HEK293T (cell line): ENCODE measurements around the gene CHST12.

ENCODE experiments used
- CTCF ChIA-PET: fragments of 350-600 bp; formaldehyde crosslinking; extraction: SDS; loops from one replicate; lab custom pipeline; 2021; ENCODE audit warnings: antibody characterized with exemption, inconsistent platforms; lab: Yijun Ruan, JAX
- POLR2A ChIA-PET: fragments of 350-600 bp; formaldehyde crosslinking; extraction: SDS; loops from one replicate; lab custom pipeline; 2020; ENCODE audit warnings: antibody characterized with exemption, inconsistent platforms; lab: Yijun Ruan, JAX
- DNase-seq: peaks from one replicate; pipeline ENCODE4 v3.0.0; 2012; ENCODE audit warnings: mixed read lengths; ENCODE audit errors: extremely low spot score
- ARNT ChIP-seq: fragments of 450-650 bp; IDR thresholded peaks from 2 replicates; pipeline ENCODE4 v1.6.1; 2017; ENCODE audit warnings: mild to moderate bottlenecking
- BHLHE40 ChIP-seq: fragments of 450-650 bp; IDR thresholded peaks from 2 replicates; pipeline ENCODE4 v1.6.1; 2016; ENCODE audit warnings: mild to moderate bottlenecking, moderate library complexity, borderline replicate concordance
- CTBP1 ChIP-seq: fragments of 450-650 bp; IDR thresholded peaks from 2 replicates; pipeline ENCODE4 v1.6.1; 2016; ENCODE audit warnings: borderline replicate concordance
- ELF4 ChIP-seq: fragments of 450-650 bp; IDR thresholded peaks from 2 replicates; pipeline ENCODE4 v1.6.1; 2017; ENCODE audit warnings: antibody characterized with exemption
- FOXA1 ChIP-seq: fragments of 450-650 bp; IDR thresholded peaks from 2 replicates; pipeline ENCODE4 v1.6.1; 2016; ENCODE audit warnings: mild to moderate bottlenecking
- FOXK2 ChIP-seq: fragments of 450-650 bp; IDR thresholded peaks from 2 replicates; pipeline ENCODE4 v1.6.1; 2016; ENCODE audit warnings: mild to moderate bottlenecking
- FOXM1 ChIP-seq: fragments of 450-650 bp; IDR thresholded peaks from 2 replicates; pipeline ENCODE4 v1.6.1; 2017; ENCODE audit warnings: mild to moderate bottlenecking, borderline replicate concordance
- HDGF ChIP-seq: fragments of 450-650 bp; IDR thresholded peaks from 2 replicates; pipeline ENCODE4 v1.6.1; 2017; ENCODE audit warnings: antibody characterized with exemption, borderline replicate concordance
- L3MBTL2 ChIP-seq: fragments of 450-650 bp; conservative IDR thresholded peaks from 2 replicates; pipeline ENCODE4 v1.6.1; 2016; ENCODE audit warnings: mild to moderate bottlenecking
- LEF1 ChIP-seq: fragments of 450-650 bp; IDR thresholded peaks from 2 replicates; pipeline ENCODE4 v1.6.1; 2017; ENCODE audit warnings: mild to moderate bottlenecking, borderline replicate concordance
- NFRKB ChIP-seq: fragments of 450-650 bp; IDR thresholded peaks from 2 replicates; pipeline ENCODE4 v1.6.1; 2016; ENCODE audit warnings: mild to moderate bottlenecking, moderate library complexity
- PKNOX1 ChIP-seq: fragments of 450-650 bp; IDR thresholded peaks from 2 replicates; pipeline ENCODE4 v1.6.1; 2016
- SP1 ChIP-seq: fragments of 450-650 bp; IDR thresholded peaks from 2 replicates; pipeline ENCODE4 v1.6.1; 2017
- SUZ12 ChIP-seq: fragments of 450-650 bp; IDR thresholded peaks from 2 replicates; pipeline ENCODE4 v1.6.1; 2016; ENCODE audit warnings: mild to moderate bottlenecking
- TARDBP ChIP-seq: fragments of 450-650 bp; IDR thresholded peaks from 2 replicates; pipeline ENCODE4 v1.6.1; 2016
- ZNF384 ChIP-seq: fragments of 450-650 bp; IDR thresholded peaks from 2 replicates; pipeline ENCODE4 v1.6.1; 2016

CHST12 gene

GRCh38 chr7:2479276-2480069 lies 76.1 kb downstream of the CHST12 start:
- CTCF ChIA-PET, result no interaction called here
- TF ChIP-seq ZNF384, result no peak
- no peak for TF ChIP-seq SP1
- no peak for TF ChIP-seq FOXA1
- TF ChIP-seq ARNT, result no peak
- TF ChIP-seq PKNOX1, result no peak
- TF ChIP-seq CTBP1, result no peak
- TF ChIP-seq FOXK2, result no peak
- no peak for TF ChIP-seq ELF4
- TF ChIP-seq TARDBP, result no peak
- TF ChIP-seq L3MBTL2, result no peak
- TF ChIP-seq LEF1, result no peak
- DNase-seq, result no peak
- POLR2A ChIA-PET, result no interaction called here

DNA sequence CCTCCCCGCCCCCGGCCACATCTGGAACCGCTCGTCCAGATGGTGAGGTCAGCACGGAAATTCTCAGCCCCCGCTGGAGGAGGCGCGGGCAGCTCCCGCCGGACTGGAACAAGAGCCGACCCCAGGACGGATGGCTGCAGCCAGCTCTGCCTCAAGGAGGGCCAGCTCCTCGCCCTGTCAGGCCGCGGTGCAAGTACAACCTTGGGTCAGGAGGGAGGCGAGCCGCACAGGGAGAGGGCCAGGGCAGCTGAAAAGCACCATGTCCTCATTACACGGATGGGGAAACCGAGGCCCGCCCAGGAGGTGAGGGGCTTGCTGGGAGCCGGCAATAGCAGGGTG lies 76.6 kb downstream of the CHST12 start:
- TF ChIP-seq ARNT (no peak), FOXM1 (no peak)
- no peak for DNase-seq
- ChIA-PET CTCF (interaction anchor here (0.9 kb wide), 1 partner anchor 11 kb away, joined by 4 read pairs; no protein-coding TSS in a partner anchor), POLR2A (no interaction called here)

DNA sequence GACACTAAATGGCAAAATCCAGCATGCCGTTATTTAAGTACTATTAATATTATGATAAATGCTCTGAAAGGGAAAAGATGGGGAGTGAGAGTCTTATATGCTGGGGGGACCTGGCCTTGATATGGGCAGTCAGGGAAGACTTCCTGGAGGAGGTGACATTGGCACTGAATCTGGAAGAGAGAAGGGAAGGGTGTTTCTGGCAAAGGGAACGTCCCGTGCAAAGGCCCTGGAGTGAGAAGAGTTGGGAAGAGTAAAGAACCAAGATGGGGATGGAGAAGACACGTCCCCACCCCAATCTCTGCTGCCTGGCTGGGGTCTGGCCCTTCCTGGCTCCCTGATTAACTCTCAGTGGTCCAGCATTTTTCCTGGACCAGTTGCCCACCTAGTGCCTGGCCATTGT lies 77.8 kb downstream of the CHST12 start:
- CTCF ChIA-PET, result interaction anchor here (1.4 kb wide), 1 partner anchor 13 kb away, joined by 3 read pairs; no protein-coding TSS in a partner anchor
- POLR2A ChIA-PET, result no interaction called here
- no peak for TF ChIP-seq FOXK2
- TF ChIP-seq SP1, result no peak
- no peak for TF ChIP-seq ZNF384
- no peak for TF ChIP-seq TARDBP
- no peak for TF ChIP-seq L3MBTL2
- TF ChIP-seq SUZ12, result no peak
- TF ChIP-seq HDGF, result no peak
- TF ChIP-seq FOXM1, result no peak
- TF ChIP-seq ARNT, result no peak
- TF ChIP-seq PKNOX1, result no peak
- no peak for TF ChIP-seq ELF4
- no peak for TF ChIP-seq LEF1
- TF ChIP-seq BHLHE40, result no peak
- no peak for TF ChIP-seq FOXA1
- no peak for TF ChIP-seq CTBP1
- no peak for TF ChIP-seq NFRKB
- no peak for DNase-seq

- POLR2A ChIA-PET, result interaction anchor here (1.3 kb wide), 1 partner anchor 8 kb away, joined by 3 read pairs; no protein-coding TSS in a partner anchor
- TF ChIP-seq SUZ12 (no peak), ELF4 (no peak), ZNF384 (no peak), HDGF (no peak), NFRKB (no peak), BHLHE40 (no peak), TARDBP (no peak), SP1 (no peak), PKNOX1 (no peak), LEF1 (no peak), CTBP1 (no peak), FOXM1 (no peak), L3MBTL2 (no peak), FOXA1 (no peak), FOXK2 (no peak), ARNT (no peak)
Observed at GRCh38 chr7:2482725-2483451, 79.5 kb downstream of the CHST12 start.

DNA sequence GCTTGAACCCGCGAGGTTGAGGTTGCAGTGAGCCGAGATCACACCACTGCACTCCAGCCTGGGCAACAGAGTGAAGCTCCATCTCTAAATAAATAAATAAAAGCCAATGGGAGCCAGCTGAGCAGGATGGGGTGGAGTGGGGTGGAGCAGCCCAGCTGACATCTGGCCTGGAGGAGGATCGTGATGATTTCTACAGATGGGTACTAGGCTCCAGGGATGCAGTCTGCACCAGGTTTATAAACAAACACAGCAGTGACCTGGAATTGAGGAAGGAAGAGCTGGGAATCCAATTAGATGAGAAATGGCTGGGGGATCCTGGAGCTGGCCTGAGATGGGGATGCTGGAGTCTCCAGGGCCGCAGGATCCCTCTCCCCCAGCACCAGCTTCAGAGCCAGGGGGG lies 80.1 kb downstream of the CHST12 start:
- POLR2A ChIA-PET, result interaction anchor here (1.3 kb wide), 1 partner anchor 9 kb away, joined by 3 read pairs; no protein-coding TSS in a partner anchor
- no peak for DNase-seq
- CTCF ChIA-PET, result interaction anchor here (0.6 to 1.3 kb wide), 2 partner anchors 15 to 186 kb away, joined by 4 read pairs; no protein-coding TSS in a partner anchor
- TF ChIP-seq TARDBP, result no peak
- no peak for TF ChIP-seq L3MBTL2
- no peak for TF ChIP-seq HDGF
- no peak for TF ChIP-seq CTBP1
- no peak for TF ChIP-seq ELF4
- TF ChIP-seq LEF1, result no peak
- TF ChIP-seq BHLHE40, result no peak
- no peak for TF ChIP-seq SUZ12
- no peak for TF ChIP-seq NFRKB
- TF ChIP-seq FOXK2, result no peak
- TF ChIP-seq ZNF384, result no peak
- no peak for TF ChIP-seq FOXA1
- TF ChIP-seq ARNT, result no peak
- no peak for TF ChIP-seq PKNOX1
- no peak for TF ChIP-seq SP1
- no peak for TF ChIP-seq FOXM1

More at GRCh38 chr7:2482725-2483451, 79.5 kb downstream of the CHST12 start:
- no peak for DNase-seq
- CTCF ChIA-PET, result interaction anchor here (0.6 to 1.4 kb wide), 3 partner anchors 14 to 187 kb away, joined by 3 to 4 read pairs (median 4); no protein-coding TSS in a partner anchor
